GM23338 (cell line): ENCODE data around the gene CNTN5. TPM values are rescaled to one million over a fixed set of nuclear protein-coding genes. Genes with fewer than 3 reads are reported as not detected.
"Not testable (repeated sequence)": the region's sequence is repeated elsewhere in the genome, so short reads cannot be mapped to it uniquely, and the experiment has no call there.

Source experiments
- ATAC-seq: fragments of 200-7000 bp; cut with Tn5 transposase; 3 replicates; pipeline ENCODE4 v1.9.1; 2020
- DNase-seq: peaks from one replicate; pipeline ENCODE4 v3.0.0-alpha.2; 2015; ENCODE audit warnings: low spot score
- H2AFZ ChIP-seq: fragments of 200-600 bp; sonication (generic); 2 replicates; pipeline ENCODE4 v1.8.0; 2016; ENCODE audit warnings: antibody characterized with exemption, mild to moderate bottlenecking, moderate library complexity
- H3F3A ChIP-seq: fragments of 200-600 bp; sonication (generic); replicated peaks from 2 replicates; pipeline ENCODE4 v1.8.0; 2017; ENCODE audit warnings: antibody characterized with exemption, mixed run types, low read depth
- H3K27ac ChIP-seq: fragments of 200-600 bp; sonication (generic); 2 replicates; pipeline ENCODE4 v1.6.1; 2016; ENCODE audit warnings: low read depth
- H3K27me3 ChIP-seq: fragments of 200-600 bp; sonication (generic); 2 replicates; pipeline ENCODE4 v1.8.0; 2016; ENCODE audit warnings: mild to moderate bottlenecking, mixed run types, moderate library complexity; ENCODE audit not compliant: insufficient read depth
- H3K36me3 ChIP-seq: fragments of 200-600 bp; sonication (generic); 2 replicates; pipeline ENCODE4 v1.8.0; 2016; ENCODE audit warnings: mild to moderate bottlenecking; ENCODE audit not compliant: insufficient read depth
- H3K4me1 ChIP-seq: fragments of 200-600 bp; sonication (generic); 2 replicates; pipeline ENCODE4 v1.8.0; 2016; ENCODE audit warnings: mild to moderate bottlenecking, moderate library complexity; ENCODE audit not compliant: insufficient read depth
- H3K4me2 ChIP-seq: fragments of 200-600 bp; sonication (generic); 2 replicates; pipeline ENCODE4 v1.7.1; 2017; ENCODE audit warnings: mixed run types
- H3K4me3 ChIP-seq: fragments of 200-600 bp; sonication (generic); 2 replicates; pipeline ENCODE4 v1.6.1; 2016; ENCODE audit warnings: mixed run types
- H3K79me2 ChIP-seq: fragments of 200-600 bp; sonication (generic); replicated peaks from 2 replicates; pipeline ENCODE4 v1.8.0; 2017; ENCODE audit warnings: mild to moderate bottlenecking; ENCODE audit not compliant: insufficient read depth
- H3K9me2 ChIP-seq: fragments of 200-600 bp; sonication (generic); 2 replicates; pipeline ENCODE4 v1.8.0; 2017; ENCODE audit not compliant: insufficient read depth
- H4K20me1 ChIP-seq: fragments of 200-600 bp; sonication (generic); replicated peaks from 2 replicates; pipeline ENCODE4 v1.8.0; 2017; ENCODE audit warnings: mild to moderate bottlenecking; ENCODE audit not compliant: insufficient read depth
- H3K27ac Mint-ChIP-seq: 2 replicates; pipeline ENCODE4 v1.8.0; 2020; ENCODE audit warnings: inconsistent platforms, mild to moderate bottlenecking, moderate library complexity, mixed read lengths
- H3K27me3 Mint-ChIP-seq: 3 replicates; pipeline ENCODE4 v1.8.0; 2022; ENCODE audit warnings: low read depth, mild to moderate bottlenecking, moderate library complexity, mixed read lengths, inconsistent platforms; ENCODE audit not compliant: insufficient read depth, poor library complexity
- H3K36me3 Mint-ChIP-seq: 3 replicates; pipeline ENCODE4 v1.8.0; 2021; ENCODE audit warnings: low read depth, mild to moderate bottlenecking, inconsistent platforms, moderate library complexity, mixed read lengths
- H3K4me1 Mint-ChIP-seq: 3 replicates; pipeline ENCODE4 v1.8.0; 2020; ENCODE audit warnings: mild to moderate bottlenecking, inconsistent platforms, mixed read lengths
- H3K4me3 Mint-ChIP-seq: 3 replicates; pipeline ENCODE4 v1.8.0; 2021; ENCODE audit warnings: moderate library complexity, mild to moderate bottlenecking, inconsistent platforms, mixed read lengths
- H3K9me3 Mint-ChIP-seq: 3 replicates; pipeline ENCODE4 v1.8.0; 2020; ENCODE audit warnings: moderate library complexity, mild to moderate bottlenecking, inconsistent platforms, mixed read lengths
- CREB1 ChIP-seq: fragments of 250-450 bp; sonication (Bioruptor Pico); IDR thresholded peaks from 2 replicates; pipeline ENCODE4 v1.5.0; 2020; ENCODE audit warnings: low read depth, mild to moderate bottlenecking, moderate library complexity
- ETS1 ChIP-seq: IDR thresholded peaks from 2 replicates; pipeline ENCODE4 v1.6.1; 2016; ENCODE audit warnings: antibody characterized with exemption
- EZH2 ChIP-seq: fragments of 200-600 bp; sonication (generic); IDR thresholded peaks from one replicate; pipeline ENCODE4 v1.8.0; 2017; ENCODE audit warnings: antibody characterized with exemption, mild to moderate bottlenecking, low read depth; ENCODE audit not compliant: unreplicated experiment
- EZH2phosphoT487 ChIP-seq: fragments of 200-600 bp; sonication (generic); IDR thresholded peaks from one replicate; pipeline ENCODE4 v1.8.1; 2018; ENCODE audit warnings: antibody characterized with exemption; ENCODE audit not compliant: unreplicated experiment
- JUNB ChIP-seq: IDR thresholded peaks from one replicate; pipeline ENCODE4 v1.6.1; 2016; ENCODE audit warnings: antibody characterized with exemption; ENCODE audit not compliant: unreplicated experiment
- NANOG ChIP-seq: IDR thresholded peaks from 2 replicates; pipeline ENCODE4 v1.6.1; 2016; ENCODE audit warnings: antibody characterized with exemption, borderline replicate concordance
- STAT1 ChIP-seq: IDR thresholded peaks from one replicate; pipeline ENCODE4 v1.6.1; 2016; ENCODE audit warnings: antibody characterized with exemption; ENCODE audit not compliant: unreplicated experiment
- ZNF331 ChIP-seq: fragments of 250-450 bp; sonication (Bioruptor Pico); IDR thresholded peaks from 2 replicates; pipeline ENCODE4 v1.5.0; 2020; ENCODE audit warnings: low read depth, mild to moderate bottlenecking, moderate library complexity
- ZNF462 ChIP-seq: fragments of 250-450 bp; sonication (Bioruptor Pico); IDR thresholded peaks from 2 replicates; pipeline ENCODE4 v1.5.0; 2020; ENCODE audit warnings: mild to moderate bottlenecking, moderate library complexity
- polyA plus RNA-seq: library from polyadenylated mRNA; unstranded; fragments of >200 nt; fragmentation: Nextera tagmentation; extraction: Ambion mirVana; gene quantifications from 2 replicates; pipeline ENCODE4 v1.2.1, GENCODE V29; 2016
- total RNA-seq: library from RNA; depleted of rRNA; stranded (reverse); fragments of >200 nt; shearing (Covaris generic); gene quantifications from 2 replicates; pipeline ENCODE4 v1.2.3, GENCODE V29; 2014

Gene CNTN5
- total and polyA plus RNA-seq, 2 experiments from 2014 or later = not detected

- no peak for TF ChIP-seq ETS1
- no peak for TF ChIP-seq EZH2phosphoT487
Observed at GRCh38 chr11:100273066-100273815, 1252.5 kb downstream of the CNTN5 start (continued).

GRCh38 chr11:100274466-100274865, 1253.7 kb downstream of the CNTN5 start:
- not testable (repeated sequence) for H3K79me2 ChIP-seq, H3K4me2 ChIP-seq, H3K4me3 ChIP-seq, H3K27me3 ChIP-seq, H3K36me3 Mint-ChIP-seq, H3K27ac ChIP-seq, H3K36me3 ChIP-seq, H3K4me1 Mint-ChIP-seq, H3K4me1 ChIP-seq, H2AFZ ChIP-seq, H3K27me3 Mint-ChIP-seq, H4K20me1 ChIP-seq, H3K9me3 Mint-ChIP-seq, H3K4me3 Mint-ChIP-seq, H3K27ac Mint-ChIP-seq, ATAC-seq, DNase-seq, H3F3A ChIP-seq, H3K9me2 ChIP-seq

GRCh38 chr11:100294748-100295147, 1274.0 kb downstream of the CNTN5 start:
- H3K9me3 Mint-ChIP-seq = peaks cover 4% of the 10 kb centered on the region; the same call in 1 of the 3 replicates
- H3K27me3 ChIP-seq = no peaks in the 10 kb centered on the region
- ATAC-seq (no peak), DNase-seq (no peak)
- H3K4me3 Mint-ChIP-seq = no peak overlapping the region
- no peaks in the 10 kb centered on the region for H3K79me2 ChIP-seq
- no peak overlapping the region for H3K4me3 ChIP-seq
- 0 out of 2 replicates have a peak, but pooled peaks cover 3% of the 10 kb centered on the region for H3K9me2 ChIP-seq
- H3K4me1 Mint-ChIP-seq = peaks cover 21% of the 10 kb centered on the region
- peaks cover 15% of the 10 kb centered on the region for H3K4me1 ChIP-seq
- H3K27ac ChIP-seq = no peak overlapping the region
- H3K36me3 ChIP-seq = no peaks in the 10 kb centered on the region
- no peaks in the 10 kb centered on the region for H3K36me3 Mint-ChIP-seq
- no peaks in the 10 kb centered on the region for H3K27me3 Mint-ChIP-seq
- H3K4me2 ChIP-seq = no peak overlapping the region
- H3K27ac Mint-ChIP-seq = no peak overlapping the region
- no peaks in the 10 kb centered on the region for H4K20me1 ChIP-seq
- H3F3A ChIP-seq = no peaks in the 10 kb centered on the region
- H2AFZ ChIP-seq = no peak overlapping the region
- TF ChIP-seq CREB1 (no peak), JUNB (no peak), ZNF331 (CRISPR knock-in tag) (no peak), NANOG (no peak), ETS1 (no peak), ZNF462 (CRISPR knock-in tag) (no peak), STAT1 (no peak), EZH2 (no peak), EZH2phosphoT487 (no peak)
